ENCODE measurements around the gene NEURL2.
"Not testable (repeated sequence)": the region's sequence is repeated elsewhere in the genome, so short reads cannot be mapped to it uniquely, and the experiment has no call there.

GRCh38 chr20:45874104-45874481, 16.9 kb downstream of the NEURL2 start:
- not testable (repeated sequence) for TF ChIP-seq POLR2A (IDR thresholded peaks at IDR 0.05); CTCF (IDR thresholded peaks at IDR 0.05 in 8 of 11, conservative IDR thresholded peaks at IDR 0.05 in 3 of 11)

Measured in spleen (tissue), 7 donors.